WTC11 (cell line): ENCODE measurements around the gene SMPX.

Source experiments
- JUN ChIP-seq: sonication (generic); formaldehyde crosslinking; IDR thresholded peaks from 2 replicates; pipeline ENCODE4 v1.8.0; 2023; ENCODE audit warnings: mild to moderate bottlenecking, missing genetic modification reagents
- TEAD4 ChIP-seq: sonication (generic); formaldehyde crosslinking; IDR thresholded peaks from 2 replicates; pipeline ENCODE4 v1.8.0; 2022; ENCODE audit warnings: mild to moderate bottlenecking, missing genetic modification reagents
- ZNF423 ChIP-seq: fragments of 250-450 bp; sonication (Bioruptor Pico); IDR thresholded peaks from 2 replicates; pipeline ENCODE4 v2.1.2; 2022; ENCODE audit warnings: mild to moderate bottlenecking, moderate library complexity
- TF ChIP-seq, protein P1 (sequence below): sonication (generic); formaldehyde crosslinking; IDR thresholded peaks from 2 replicates; pipeline ENCODE4 v1.8.1; 2023; ENCODE audit warnings: mild to moderate bottlenecking, missing genetic modification reagents, moderate library complexity
- TF ChIP-seq, protein P2 (sequence below): fragments of 200-600 bp; IDR thresholded peaks from 2 replicates; pipeline ENCODE4 v1.8.0; 2022; ENCODE audit warnings: antibody characterized with exemption
- TF ChIP-seq, protein P3 (sequence below): sonication (generic); formaldehyde crosslinking; IDR thresholded peaks from 2 replicates; pipeline ENCODE4 v1.8.0; 2023; ENCODE audit warnings: mild to moderate bottlenecking, missing genetic modification reagents
- TF ChIP-seq, protein P4 (sequence below): fragments of 250-450 bp; sonication (Bioruptor Pico); IDR thresholded peaks from 2 replicates; pipeline ENCODE4 v2.1.2; 2022; ENCODE audit warnings: mild to moderate bottlenecking, moderate library complexity
- TF ChIP-seq, protein P5 (sequence below): sonication (generic); formaldehyde crosslinking; IDR thresholded peaks from 2 replicates; pipeline ENCODE4 v1.8.0; 2022; ENCODE audit warnings: mild to moderate bottlenecking, missing genetic modification reagents
- TF ChIP-seq, protein P6 (sequence below): sonication (generic); formaldehyde crosslinking; IDR thresholded peaks from 2 replicates; pipeline ENCODE4 v1.8.1; 2022; ENCODE audit warnings: mild to moderate bottlenecking, missing genetic modification reagents, moderate library complexity, borderline replicate concordance

DNA sequence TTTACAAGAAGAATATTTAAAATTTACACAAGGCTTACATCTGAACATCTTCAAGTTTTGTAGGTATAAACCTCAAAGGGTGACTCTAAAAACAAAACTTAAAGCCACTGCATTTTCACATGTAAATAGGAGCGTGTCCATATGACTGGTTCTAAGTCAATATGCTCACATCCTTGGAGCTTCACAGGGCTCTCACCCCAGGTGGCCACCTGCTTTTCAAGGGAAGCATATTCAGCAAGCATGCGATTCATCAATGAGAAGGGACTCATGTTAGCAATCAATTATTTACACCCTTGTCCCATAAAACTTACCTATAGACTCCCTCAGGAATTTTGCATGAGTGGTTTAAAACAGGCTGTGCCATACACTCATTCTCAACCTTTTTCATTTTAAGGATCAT lies 82.0 kb downstream of the SMPX start:
- TF ChIP-seq, protein P1, sequence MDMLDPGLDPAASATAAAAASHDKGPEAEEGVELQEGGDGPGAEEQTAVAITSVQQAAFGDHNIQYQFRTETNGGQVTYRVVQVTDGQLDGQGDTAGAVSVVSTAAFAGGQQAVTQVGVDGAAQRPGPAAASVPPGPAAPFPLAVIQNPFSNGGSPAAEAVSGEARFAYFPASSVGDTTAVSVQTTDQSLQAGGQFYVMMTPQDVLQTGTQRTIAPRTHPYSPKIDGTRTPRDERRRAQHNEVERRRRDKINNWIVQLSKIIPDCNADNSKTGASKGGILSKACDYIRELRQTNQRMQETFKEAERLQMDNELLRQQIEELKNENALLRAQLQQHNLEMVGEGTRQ (CRISPR knock-in tag): no peak
- TF ChIP-seq, protein P2, sequence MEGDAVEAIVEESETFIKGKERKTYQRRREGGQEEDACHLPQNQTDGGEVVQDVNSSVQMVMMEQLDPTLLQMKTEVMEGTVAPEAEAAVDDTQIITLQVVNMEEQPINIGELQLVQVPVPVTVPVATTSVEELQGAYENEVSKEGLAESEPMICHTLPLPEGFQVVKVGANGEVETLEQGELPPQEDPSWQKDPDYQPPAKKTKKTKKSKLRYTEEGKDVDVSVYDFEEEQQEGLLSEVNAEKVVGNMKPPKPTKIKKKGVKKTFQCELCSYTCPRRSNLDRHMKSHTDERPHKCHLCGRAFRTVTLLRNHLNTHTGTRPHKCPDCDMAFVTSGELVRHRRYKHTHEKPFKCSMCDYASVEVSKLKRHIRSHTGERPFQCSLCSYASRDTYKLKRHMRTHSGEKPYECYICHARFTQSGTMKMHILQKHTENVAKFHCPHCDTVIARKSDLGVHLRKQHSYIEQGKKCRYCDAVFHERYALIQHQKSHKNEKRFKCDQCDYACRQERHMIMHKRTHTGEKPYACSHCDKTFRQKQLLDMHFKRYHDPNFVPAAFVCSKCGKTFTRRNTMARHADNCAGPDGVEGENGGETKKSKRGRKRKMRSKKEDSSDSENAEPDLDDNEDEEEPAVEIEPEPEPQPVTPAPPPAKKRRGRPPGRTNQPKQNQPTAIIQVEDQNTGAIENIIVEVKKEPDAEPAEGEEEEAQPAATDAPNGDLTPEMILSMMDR: no peak
- TF ChIP-seq, protein P3, sequence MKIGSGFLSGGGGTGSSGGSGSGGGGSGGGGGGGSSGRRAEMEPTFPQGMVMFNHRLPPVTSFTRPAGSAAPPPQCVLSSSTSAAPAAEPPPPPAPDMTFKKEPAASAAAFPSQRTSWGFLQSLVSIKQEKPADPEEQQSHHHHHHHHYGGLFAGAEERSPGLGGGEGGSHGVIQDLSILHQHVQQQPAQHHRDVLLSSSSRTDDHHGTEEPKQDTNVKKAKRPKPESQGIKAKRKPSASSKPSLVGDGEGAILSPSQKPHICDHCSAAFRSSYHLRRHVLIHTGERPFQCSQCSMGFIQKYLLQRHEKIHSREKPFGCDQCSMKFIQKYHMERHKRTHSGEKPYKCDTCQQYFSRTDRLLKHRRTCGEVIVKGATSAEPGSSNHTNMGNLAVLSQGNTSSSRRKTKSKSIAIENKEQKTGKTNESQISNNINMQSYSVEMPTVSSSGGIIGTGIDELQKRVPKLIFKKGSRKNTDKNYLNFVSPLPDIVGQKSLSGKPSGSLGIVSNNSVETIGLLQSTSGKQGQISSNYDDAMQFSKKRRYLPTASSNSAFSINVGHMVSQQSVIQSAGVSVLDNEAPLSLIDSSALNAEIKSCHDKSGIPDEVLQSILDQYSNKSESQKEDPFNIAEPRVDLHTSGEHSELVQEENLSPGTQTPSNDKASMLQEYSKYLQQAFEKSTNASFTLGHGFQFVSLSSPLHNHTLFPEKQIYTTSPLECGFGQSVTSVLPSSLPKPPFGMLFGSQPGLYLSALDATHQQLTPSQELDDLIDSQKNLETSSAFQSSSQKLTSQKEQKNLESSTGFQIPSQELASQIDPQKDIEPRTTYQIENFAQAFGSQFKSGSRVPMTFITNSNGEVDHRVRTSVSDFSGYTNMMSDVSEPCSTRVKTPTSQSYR (CRISPR knock-in tag): no peak
- TF ChIP-seq TEAD4 (CRISPR knock-in tag) (no peak), JUN (no peak), ZNF423 (CRISPR knock-in tag) (no peak)
- TF ChIP-seq, protein P4, sequence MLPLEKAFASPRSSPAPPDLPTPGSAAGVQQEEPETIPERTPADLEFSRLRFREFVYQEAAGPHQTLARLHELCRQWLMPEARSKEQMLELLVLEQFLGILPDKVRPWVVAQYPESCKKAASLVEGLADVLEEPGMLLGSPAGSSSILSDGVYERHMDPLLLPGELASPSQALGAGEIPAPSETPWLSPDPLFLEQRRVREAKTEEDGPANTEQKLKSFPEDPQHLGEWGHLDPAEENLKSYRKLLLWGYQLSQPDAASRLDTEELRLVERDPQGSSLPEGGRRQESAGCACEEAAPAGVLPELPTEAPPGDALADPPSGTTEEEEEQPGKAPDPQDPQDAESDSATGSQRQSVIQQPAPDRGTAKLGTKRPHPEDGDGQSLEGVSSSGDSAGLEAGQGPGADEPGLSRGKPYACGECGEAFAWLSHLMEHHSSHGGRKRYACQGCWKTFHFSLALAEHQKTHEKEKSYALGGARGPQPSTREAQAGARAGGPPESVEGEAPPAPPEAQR: no peak
- TF ChIP-seq, protein P5, sequence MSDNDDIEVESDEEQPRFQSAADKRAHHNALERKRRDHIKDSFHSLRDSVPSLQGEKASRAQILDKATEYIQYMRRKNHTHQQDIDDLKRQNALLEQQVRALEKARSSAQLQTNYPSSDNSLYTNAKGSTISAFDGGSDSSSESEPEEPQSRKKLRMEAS: no peak
- TF ChIP-seq, protein P6, sequence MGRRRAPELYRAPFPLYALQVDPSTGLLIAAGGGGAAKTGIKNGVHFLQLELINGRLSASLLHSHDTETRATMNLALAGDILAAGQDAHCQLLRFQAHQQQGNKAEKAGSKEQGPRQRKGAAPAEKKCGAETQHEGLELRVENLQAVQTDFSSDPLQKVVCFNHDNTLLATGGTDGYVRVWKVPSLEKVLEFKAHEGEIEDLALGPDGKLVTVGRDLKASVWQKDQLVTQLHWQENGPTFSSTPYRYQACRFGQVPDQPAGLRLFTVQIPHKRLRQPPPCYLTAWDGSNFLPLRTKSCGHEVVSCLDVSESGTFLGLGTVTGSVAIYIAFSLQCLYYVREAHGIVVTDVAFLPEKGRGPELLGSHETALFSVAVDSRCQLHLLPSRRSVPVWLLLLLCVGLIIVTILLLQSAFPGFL (CRISPR knock-in tag): no peak
